Loucy (cell line): ENCODE data around the gene MAP3K6.

Experiments used
- H2AFZ ChIP-seq: fragments of 200-600 bp; sonication (generic); 2 replicates; pipeline ENCODE4 v1.6.0; 2016; ENCODE audit warnings: antibody characterized with exemption, mild to moderate bottlenecking, low read length, moderate library complexity
- H3F3A ChIP-seq: fragments of 200-600 bp; 2 replicates; pipeline ENCODE4 v1.6.0; 2016; ENCODE audit warnings: antibody characterized with exemption, low read depth, mild to moderate bottlenecking
- H3K27me3 ChIP-seq: fragments of 200-600 bp; sonication (generic); 2 replicates; pipeline ENCODE4 v1.6.1; 2014; ENCODE audit warnings: low read length, mild to moderate bottlenecking; ENCODE audit not compliant: insufficient read depth, poor library complexity, severe bottlenecking
- H3K36me3 ChIP-seq: fragments of 200-600 bp; sonication (generic); 2 replicates; pipeline ENCODE4 v1.6.1; 2016; ENCODE audit warnings: low read length; ENCODE audit not compliant: insufficient read depth
- H3K4me1 ChIP-seq: fragments of 200-600 bp; sonication (generic); 2 replicates; pipeline ENCODE4 v1.5.1; 2014; ENCODE audit warnings: low read length, mild to moderate bottlenecking; ENCODE audit not compliant: insufficient read depth, poor library complexity, severe bottlenecking
- H3K4me2 ChIP-seq: fragments of 200-600 bp; sonication (generic); 2 replicates; pipeline ENCODE4 v1.6.0; 2014; ENCODE audit warnings: antibody characterized with exemption, low read length, low read depth, mild to moderate bottlenecking; ENCODE audit not compliant: poor library complexity, severe bottlenecking
- H3K4me3 ChIP-seq: fragments of 200-600 bp; sonication (generic); 2 replicates; pipeline ENCODE4 v1.5.1; 2014; ENCODE audit warnings: low read length, mild to moderate bottlenecking, mixed read lengths; ENCODE audit not compliant: poor library complexity, severe bottlenecking
- H3K79me2 ChIP-seq: fragments of 200-600 bp; sonication (generic); 2 replicates; pipeline ENCODE4 v1.6.1; 2014; ENCODE audit warnings: low read length; ENCODE audit not compliant: insufficient read depth
- H3K9ac ChIP-seq: fragments of 200-600 bp; sonication (generic); 2 replicates; pipeline ENCODE4 v1.6.0; 2014; ENCODE audit warnings: mild to moderate bottlenecking, low read depth, low read length, moderate library complexity; ENCODE audit not compliant: poor library complexity, severe bottlenecking
- H3K9me2 ChIP-seq: fragments of 200-600 bp; sonication (generic); replicated peaks from 2 replicates; pipeline ENCODE4 v1.6.1; 2016; ENCODE audit warnings: low read depth, low read length, mixed read lengths
- H3K9me3 ChIP-seq: fragments of 200-600 bp; sonication (generic); 2 replicates; pipeline ENCODE4 v1.6.1; 2014; ENCODE audit warnings: mild to moderate bottlenecking, antibody characterized with exemption, low read length, low read depth; ENCODE audit not compliant: insufficient read depth
- H4K20me1 ChIP-seq: fragments of 200-600 bp; sonication (generic); 2 replicates; pipeline ENCODE4 v1.6.0; 2014; ENCODE audit warnings: antibody characterized with exemption, low read length, mild to moderate bottlenecking; ENCODE audit not compliant: insufficient read depth, poor library complexity, severe bottlenecking
- CTCF ChIP-seq: fragments of 200-600 bp; sonication (generic); conservative IDR thresholded peaks from 2 replicates; pipeline ENCODE4 v1.5.1; 2014; ENCODE audit warnings: mild to moderate bottlenecking, antibody characterized with exemption, low read length
- EZH2phosphoT487 ChIP-seq: fragments of 200-600 bp; IDR thresholded peaks from 2 replicates; pipeline ENCODE4 v1.6.1; 2018; ENCODE audit warnings: antibody characterized with exemption, mild to moderate bottlenecking, moderate library complexity, borderline replicate concordance

Gene MAP3K6

GRCh38 chr1:27356277-27356618 is 10.5 kb downstream of the MAP3K6 start:
- Histone ChIP-seq H3K4me1 (no peaks in the 10 kb centered on the region), H3K4me2 (no peak overlapping the region), H2AFZ (no peak overlapping the region), H3K27me3 (no peaks in the 10 kb centered on the region), H3K9me2 (no peaks in the 10 kb centered on the region), H3K9me3 (no peaks in the 10 kb centered on the region), H3K4me3 (no peak overlapping the region), H3K9ac (no peak overlapping the region), H3K36me3 (no peaks in the 10 kb centered on the region), H3K79me2 (no peaks in the 10 kb centered on the region), H4K20me1 (no peaks in the 10 kb centered on the region), H3F3A (no peaks in the 10 kb centered on the region)
- no peak for TF ChIP-seq CTCF
- TF ChIP-seq EZH2phosphoT487: no peak

GRCh38 chr1:27355683-27356082 is 11.1 kb downstream of the MAP3K6 start:
- no peaks in the 10 kb centered on the region for H3K9me2 ChIP-seq
- no peaks in the 10 kb centered on the region for H3K9me3 ChIP-seq
- no peak overlapping the region for H3K9ac ChIP-seq
- H3F3A ChIP-seq: no peaks in the 10 kb centered on the region
- TF ChIP-seq EZH2phosphoT487 (no peak), CTCF (no peak)
- no peak overlapping the region for H3K4me3 ChIP-seq
- H3K27me3 ChIP-seq: no peaks in the 10 kb centered on the region
- no peaks in the 10 kb centered on the region for H3K36me3 ChIP-seq
- H4K20me1 ChIP-seq: no peaks in the 10 kb centered on the region
- no peak overlapping the region for H2AFZ ChIP-seq
- H3K79me2 ChIP-seq: no peaks in the 10 kb centered on the region
- no peaks in the 10 kb centered on the region for H3K4me1 ChIP-seq
- H3K4me2 ChIP-seq: no peak overlapping the region

GRCh38 chr1:27353629-27354028 is 13.1 kb downstream of the MAP3K6 start:
- Histone ChIP-seq H3K79me2 (no peaks in the 10 kb centered on the region), H3K9ac (no peak overlapping the region), H2AFZ (no peak overlapping the region), H3K4me1 (no peaks in the 10 kb centered on the region), H3K9me2 (no peaks in the 10 kb centered on the region), H3K4me2 (no peak overlapping the region), H3K4me3 (no peak overlapping the region), H3K27me3 (no peaks in the 10 kb centered on the region), H3K9me3 (no peaks in the 10 kb centered on the region), H4K20me1 (no peaks in the 10 kb centered on the region), H3K36me3 (peaks cover 5% of the 10 kb centered on the region; the same call in 1 of the 2 replicates), H3F3A (no peaks in the 10 kb centered on the region)
- TF ChIP-seq EZH2phosphoT487 (no peak), CTCF (no peak)
